DLD1 (cell line): Measurements from ENCODE around the gene HMBS.
"Not testable (repeated sequence)": the region's sequence is repeated elsewhere in the genome, so short reads cannot be mapped to it uniquely, and the experiment has no call there.

Source experiments
- in situ Hi-C: cut with HindIII; loops from 2 replicates; pipeline ENCODE4 v1.10.0; 2017; ENCODE audit warnings: low sequenced_read_pairs

HMBS gene

DNA sequence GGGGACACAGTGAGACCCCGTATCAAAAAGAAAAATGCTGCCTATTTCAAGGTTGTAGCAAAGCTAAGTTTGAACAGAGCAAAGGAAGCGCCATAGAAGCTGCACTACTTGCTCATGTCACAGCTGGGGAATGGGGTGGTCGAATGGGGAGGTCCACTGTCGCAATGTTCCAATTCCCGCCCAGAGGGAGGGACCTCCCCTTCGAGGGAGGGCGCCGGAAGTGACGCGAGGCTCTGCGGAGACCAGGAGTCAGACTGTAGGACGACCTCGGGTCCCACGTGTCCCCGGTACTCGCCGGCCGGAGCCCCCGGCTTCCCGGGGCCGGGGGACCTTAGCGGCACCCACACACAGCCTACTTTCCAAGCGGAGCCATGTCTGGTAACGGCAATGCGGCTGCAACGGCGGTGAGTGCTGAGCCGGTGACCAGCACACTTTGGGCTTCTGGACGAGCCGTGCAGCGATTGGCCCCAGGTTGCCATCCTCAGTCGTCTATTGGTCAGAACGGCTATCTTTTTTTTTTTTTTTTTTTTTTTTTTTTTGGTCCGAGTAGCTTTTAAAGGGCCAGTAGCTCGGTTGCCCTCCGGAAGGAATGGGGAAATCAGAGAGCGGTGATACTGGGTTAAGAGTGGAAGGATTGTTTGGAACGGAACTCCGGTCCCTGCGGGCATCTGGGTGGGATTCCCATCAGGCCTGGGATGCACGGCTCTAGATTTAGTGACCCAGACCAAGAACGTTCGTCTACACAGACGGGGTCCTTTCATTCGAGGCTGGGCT lies at the start of gene HMBS:
TSS of gene HMBS (plus strand) at position 219 of the 774 bp plus-strand sequence. CDS start at position 372, 153 bp downstream.
- in situ Hi-C loops: no loop called here

DNA sequence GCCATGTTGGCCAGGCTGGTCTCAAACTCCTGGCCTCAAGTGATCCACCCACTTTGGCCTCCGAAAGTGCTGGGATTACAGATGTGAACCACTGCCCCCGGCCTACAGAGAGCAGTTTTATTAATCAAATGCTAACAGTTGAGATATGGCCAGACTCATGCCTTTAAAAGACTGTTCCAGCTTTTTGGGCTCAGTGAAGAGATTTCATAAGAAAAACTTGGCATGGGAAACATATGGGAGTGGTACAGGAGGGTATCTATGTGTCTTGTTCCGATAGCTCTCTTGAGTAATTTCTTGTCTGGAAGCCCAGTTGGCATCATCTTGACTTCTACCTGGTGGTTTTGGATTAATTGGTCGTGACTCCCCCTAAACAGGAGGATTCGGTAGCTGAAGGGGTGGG lies 45.8 kb upstream of the HMBS start:
- in situ Hi-C loops: no loop called here

GRCh38 chr11:119039471-119039870 lies 45.2 kb upstream of the HMBS start:
- in situ Hi-C loops: not testable (repeated sequence)

DNA sequence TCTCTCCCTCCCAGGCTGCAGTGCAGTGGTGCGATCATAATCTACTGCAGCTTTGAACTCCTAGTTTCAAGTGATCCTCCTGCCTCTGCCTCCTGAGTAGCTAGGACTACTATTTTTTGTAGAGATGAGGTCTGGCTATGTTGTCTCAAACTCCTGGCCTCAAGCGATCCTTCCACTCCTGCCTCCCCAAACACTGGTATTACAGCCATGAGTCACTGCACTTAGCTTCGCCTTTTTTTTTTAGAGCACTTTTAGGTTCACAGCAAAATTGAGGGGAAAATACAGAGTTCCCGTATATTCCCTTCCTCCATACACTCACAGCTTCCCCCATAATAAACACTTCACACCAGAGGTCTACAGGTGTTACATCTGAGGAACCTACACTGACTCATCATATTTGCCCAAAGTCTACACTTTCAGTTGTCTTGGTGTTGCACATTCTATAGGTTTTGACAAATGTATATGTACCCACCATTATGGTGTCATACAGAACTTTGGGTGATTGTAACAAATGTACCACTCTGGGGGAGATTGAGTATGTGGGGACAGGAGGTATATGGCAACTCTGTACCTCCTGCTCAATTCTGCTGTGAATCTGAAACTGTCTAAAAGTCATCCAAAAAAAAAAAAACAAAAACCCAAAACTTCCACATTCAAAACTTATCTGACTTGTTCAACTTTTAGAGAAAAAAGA lies 42.7 kb upstream of the HMBS start:
- in situ Hi-C loops: no loop called here

DNA sequence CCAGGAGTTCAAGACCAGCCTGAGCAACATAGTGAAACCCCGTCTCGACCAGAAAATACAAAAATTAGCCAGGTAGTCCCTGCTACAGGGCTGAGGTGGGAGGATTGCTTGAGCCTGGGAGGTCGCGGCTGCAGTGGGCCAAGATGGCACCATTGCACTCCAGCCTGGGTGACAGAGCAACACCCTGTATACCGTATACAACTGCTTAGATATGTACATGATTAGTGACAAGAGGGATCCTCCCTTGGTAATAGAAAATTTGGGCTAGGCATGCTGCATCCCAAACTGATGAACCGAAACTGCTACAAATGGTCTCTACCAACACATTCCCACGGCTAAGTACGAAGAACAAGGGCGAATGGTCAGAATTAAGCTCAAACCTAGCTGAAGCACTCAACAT lies 41.8 kb upstream of the HMBS start:
- in situ Hi-C loops: no loop called here

DNA sequence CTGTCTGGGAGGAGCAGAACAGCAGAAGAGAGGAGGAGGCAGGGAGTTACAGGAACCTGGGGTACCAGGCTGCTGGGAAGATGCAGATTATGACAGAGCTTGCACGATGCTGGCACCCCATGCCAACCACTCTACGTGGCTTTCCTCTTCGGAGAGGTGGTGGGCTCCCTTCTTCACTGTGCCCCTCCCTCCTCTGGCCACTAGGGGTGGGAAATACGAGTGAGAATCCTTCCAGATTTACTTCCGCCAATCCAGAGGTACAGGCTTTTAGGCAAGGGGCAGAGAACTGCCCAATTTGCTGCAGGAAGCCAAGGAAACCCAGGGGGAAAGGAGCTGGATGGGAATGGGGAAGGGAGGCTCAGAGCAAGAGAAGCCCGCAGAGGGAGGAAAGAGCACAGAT lies 40.0 kb upstream of the HMBS start:
- in situ Hi-C loops: no loop called here

- in situ Hi-C loops: no loop called here
These were observed 38.2 kb upstream of the HMBS start for GRCh38 chr11:119046489-119046888.

- in situ Hi-C loops: no loop called here
These were observed 37.5 kb upstream of the HMBS start for GRCh38 chr11:119047205-119047604.

DNA sequence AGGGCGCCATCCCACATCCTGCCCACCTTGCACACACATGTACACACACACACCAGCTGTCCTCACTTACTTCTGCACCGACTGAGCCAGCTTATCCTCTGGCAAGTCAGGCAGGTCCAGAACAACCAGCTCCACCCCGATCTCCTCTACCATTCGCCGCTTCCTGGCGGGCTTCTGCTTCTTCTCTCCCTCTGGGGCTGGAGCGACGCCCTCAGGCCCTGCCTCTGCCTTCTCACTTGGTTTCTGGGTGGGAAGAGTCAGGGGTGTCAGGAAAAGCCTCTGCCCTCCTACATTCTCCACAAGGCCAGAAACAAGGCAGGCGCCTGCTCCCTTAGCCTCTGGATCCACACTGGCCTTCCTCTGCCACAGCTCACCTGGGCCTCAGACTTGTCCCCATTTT lies 36.0 kb upstream of the HMBS start:
- in situ Hi-C loops: no loop called here

DNA sequence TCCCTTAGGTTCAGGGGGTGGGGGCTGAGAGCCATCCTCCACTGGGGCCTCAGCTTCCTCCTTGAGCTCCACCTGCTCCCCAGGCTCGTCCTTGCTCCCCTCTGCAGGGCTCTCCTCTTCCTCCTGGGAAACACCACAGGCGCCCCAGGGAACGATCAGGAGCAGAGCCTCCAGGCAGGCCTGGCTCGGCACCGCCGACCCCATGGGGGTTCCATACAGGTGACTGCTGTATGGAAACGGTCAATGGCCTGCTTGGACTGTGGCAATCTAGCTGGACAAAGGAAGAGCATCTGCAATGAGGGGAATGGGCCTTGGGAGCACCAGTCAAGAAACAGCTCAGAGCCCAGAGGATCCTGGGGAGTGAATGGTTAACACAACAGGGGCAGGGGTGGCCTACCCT lies 35.6 kb upstream of the HMBS start:
- in situ Hi-C loops: no loop called here

DNA sequence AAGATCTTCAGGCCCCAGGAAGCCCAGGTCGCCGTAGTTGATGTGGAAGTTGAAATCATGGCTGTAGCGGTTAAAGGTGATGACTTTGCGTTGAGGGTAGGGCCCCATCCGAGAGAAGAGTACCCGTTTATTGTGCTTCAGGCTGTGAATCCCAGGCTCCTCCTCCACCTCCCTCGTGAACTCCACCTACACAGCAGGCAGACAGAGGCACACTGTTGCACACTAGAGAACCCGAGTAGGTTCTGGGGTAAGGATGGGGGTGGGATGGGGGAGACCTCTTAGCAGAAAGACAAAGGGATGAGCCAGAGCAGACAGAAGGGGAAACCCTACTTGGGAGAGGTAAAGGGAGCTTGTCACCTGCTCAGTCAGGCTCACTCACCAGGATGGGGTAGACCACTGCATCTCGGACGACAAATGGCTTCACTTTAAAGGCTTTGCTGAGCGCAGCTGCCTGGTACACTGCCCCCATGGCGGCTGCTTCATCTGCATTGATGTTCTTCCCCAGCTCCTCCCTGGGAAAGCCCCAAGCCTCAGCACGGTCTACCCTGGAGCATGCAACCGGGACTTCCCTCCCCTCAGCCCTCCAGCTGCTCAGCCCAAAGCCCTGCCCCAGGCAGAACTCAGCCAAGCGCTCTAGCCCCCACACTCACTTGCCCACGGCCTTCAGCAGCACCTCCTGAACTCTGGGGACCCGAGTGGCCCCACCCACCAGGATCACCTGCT lies 33.1 kb upstream of the HMBS start:
- in situ Hi-C loops: no loop called here

- in situ Hi-C loops: no loop called here
These were observed 32.4 kb upstream of the HMBS start for GRCh38 chr11:119052163-119052814.

GRCh38 chr11:119054418-119054817 lies 30.3 kb upstream of the HMBS start:
- in situ Hi-C loops: no loop called here

GRCh38 chr11:119055901-119056300 lies 28.8 kb upstream of the HMBS start:
- in situ Hi-C loops: no loop called here

DNA sequence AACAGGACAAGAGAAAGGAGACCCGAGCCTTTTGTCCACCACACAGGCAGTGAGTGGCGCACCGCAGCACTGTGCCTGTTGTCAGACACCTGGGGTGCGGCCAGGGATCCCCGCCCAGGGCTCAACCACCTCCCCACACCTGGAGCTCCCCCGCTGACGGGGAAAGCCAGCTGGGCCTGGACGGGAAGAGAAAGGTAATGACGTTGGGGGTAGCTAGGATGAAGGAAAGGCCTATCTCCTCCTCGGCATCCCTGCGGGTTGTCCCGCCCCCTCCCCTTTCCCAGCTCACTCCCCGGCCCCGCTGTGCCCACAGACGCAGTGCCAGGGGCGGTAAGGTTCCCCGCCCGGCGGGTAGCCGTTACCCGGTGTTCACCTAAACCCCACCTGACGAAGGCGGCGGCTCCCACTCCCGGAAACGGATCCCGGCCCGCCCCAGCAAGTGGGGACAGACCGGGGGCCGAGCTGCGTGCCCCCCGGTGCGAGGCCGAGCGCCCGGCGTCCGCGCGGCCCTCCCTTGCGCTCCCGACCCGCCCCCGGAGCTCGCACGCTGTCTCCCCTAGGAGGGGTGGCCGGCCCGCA lies 28.2 kb upstream of the HMBS start:
- in situ Hi-C loops: no loop called here

GRCh38 chr11:119057000-119057769 lies 27.5 kb upstream of the HMBS start, which contains the start of gene HYOU1:
Gene HYOU1, minus strand, starts transcription at chr11:119057205. Its CDS starts 1,045 bp downstream, at chr11:119056160.
- in situ Hi-C loops: no loop called here

DNA sequence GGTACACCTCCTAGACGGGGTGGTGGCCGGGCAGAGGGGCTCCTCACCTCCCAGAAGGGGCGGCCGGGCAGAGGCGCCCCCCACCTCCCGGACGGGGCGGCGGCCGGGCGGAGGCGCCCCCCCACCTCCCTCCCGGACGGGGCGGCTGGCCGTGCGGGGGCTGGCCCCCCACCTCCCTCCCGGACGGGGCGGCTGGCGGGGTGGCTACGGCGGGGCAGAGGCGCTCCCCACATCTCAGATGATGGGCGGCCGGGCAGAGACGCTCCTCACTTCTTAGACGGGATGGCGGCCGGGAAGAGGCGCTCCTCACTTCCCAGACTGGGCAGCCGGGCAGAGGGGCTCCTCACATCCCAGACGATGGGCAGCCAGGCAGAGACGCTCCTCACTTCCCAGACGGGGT lies 25.6 kb upstream of the HMBS start:
- in situ Hi-C loops: not testable (repeated sequence)

DNA sequence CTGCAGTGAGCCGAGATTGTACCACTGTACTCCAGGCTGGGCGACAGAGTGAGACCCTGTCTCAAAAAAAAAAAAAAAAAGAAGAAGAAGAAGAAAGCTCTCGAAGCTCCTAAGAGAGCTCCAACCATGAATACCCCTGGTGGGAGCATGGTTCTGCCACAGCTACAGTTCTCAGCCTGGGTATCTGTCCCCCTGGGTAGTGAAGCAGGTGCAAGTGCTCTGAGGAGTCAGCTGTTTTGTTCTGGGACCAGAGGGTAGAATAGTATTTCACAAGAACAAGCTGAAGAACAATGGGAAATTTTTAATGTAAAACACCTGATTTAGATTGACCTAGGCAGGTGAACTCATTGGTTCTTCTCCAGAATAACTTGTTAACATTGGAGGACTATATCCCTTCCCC lies 23.4 kb upstream of the HMBS start:
- in situ Hi-C loops: no loop called here

DNA sequence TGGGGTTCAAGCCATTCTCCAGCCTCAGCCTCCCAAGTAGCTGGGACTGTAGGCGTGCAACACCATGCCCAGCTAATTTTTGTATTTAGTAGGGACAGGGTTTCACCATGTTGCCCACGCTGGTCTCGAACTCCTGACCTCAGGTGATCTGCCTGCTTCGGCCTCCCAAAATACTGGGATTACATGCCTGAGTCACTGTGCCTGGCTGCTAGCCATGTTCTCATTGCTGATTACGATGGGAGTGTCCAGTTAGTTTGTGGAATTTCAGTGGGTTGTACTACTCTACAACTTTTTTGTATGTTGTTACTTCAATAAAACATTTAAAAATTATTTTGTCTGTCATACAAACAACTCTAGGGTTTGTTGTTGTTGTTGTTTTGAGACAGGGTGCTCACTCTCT lies 21.9 kb upstream of the HMBS start:
- in situ Hi-C loops: no loop called here

GRCh38 chr11:119065369-119065768 lies 19.3 kb upstream of the HMBS start:
- in situ Hi-C loops: no loop called here
